ENCODE results near the gene EXOSC2. TPM values are rescaled to one million over a fixed set of nuclear protein-coding genes. Genes with fewer than 3 reads are reported as not detected.

EXOSC2 gene
- total and polyA plus RNA-seq, 2 of the 13 experiments (the other 11 are each of a cell fraction or from before 2014, with no cell fraction given), result 27.5 to 63.8 TPM

DNA sequence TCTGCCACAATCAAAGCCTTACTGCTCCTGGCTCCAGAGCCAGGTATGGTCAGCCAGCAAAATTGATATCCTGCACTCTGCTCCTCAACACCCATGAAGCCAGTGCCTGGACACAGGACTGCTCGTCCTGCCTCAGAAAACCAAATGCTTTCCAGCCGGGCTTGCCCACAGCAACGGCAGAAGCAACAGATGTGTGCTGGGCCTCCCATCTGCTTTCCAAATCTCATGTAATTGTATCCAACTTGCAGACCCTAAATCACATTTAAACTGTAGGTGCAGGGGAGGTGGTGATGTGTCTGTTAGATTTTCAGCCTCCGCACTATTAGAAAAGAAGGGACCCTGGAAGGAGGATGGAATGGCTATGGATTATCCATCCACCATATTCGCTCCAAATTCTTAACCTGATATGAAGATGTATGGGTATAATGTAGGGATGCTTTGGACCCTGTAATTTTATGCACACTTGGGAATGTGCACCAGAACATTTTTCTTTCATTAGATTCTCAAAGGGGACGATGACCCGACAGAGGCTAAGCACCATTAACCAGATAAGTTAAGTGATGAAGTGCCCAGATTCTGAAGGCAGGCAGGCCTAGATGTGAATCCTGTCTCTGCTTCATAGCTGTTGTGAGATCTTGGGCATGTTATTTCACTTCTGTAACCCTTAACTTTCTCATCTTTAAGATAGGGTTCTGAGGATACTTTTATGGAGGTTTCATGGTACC, 58.2 kb downstream of the EXOSC2 start:
- Histone ChIP-seq H3K4me2 (ENCODE audit: low read depth, low read length) (no peak overlapping the region), H3K9ac (ENCODE audit: insufficient read depth, low read depth, low read length) (no peak overlapping the region), H3K36me3 (replicated peaks in 1 of 2; ENCODE audit: control insufficient read depth in 1 of 2, insufficient read depth in 2 of 2, low read length in 2 of 2) (no peaks in the 10 kb centered on the region; a peak in 1 of 5 replicates), H3K4me1 (ENCODE audit: insufficient read depth, low read length) (no peaks in the 10 kb centered on the region), H2AFZ (ENCODE audit: low read length) (no peak overlapping the region), H3K27me3 (ENCODE audit: control insufficient read depth in 1 of 2, insufficient read depth in 2 of 2, low read length in 2 of 2) (no peaks in the 10 kb centered on the region), H3K9me3 (ENCODE audit: low read length) (no peaks in the 10 kb centered on the region), H4K20me1 (ENCODE audit: insufficient read depth, low read length) (peaks cover 4% of the 10 kb centered on the region; the same call in 1 of the 2 replicates), H3K4me3 (replicated peaks in 1 of 3; ENCODE audit: insufficient read depth in 1 of 3, low read depth in 2 of 3, low read length in 3 of 3) (no peak overlapping the region), H3K79me2 (ENCODE audit: insufficient read depth, low read length) (peaks cover 6% of the 10 kb centered on the region), H3K27ac (ENCODE audit: extremely low read length, insufficient read depth, low read length) (no peak overlapping the region)
- ATAC-seq, result no peak
- ChIA-PET CTCF (ENCODE audit: low intra/inter-chr PET ratio, low total read pairs) (no interaction called here), POLR2A (no interaction called here)
- WGBS (ENCODE audit: low lambda C conversion rate), result 92% methylated on average over 6 of the region's 7 CpGs
- no peak for DNase-seq (ENCODE audit: low spot score)
- FAIRE-seq, result no peak
- no TSS peak for BruUV-seq (replicated peaks)
- in situ Hi-C loops (cut with HindIII; ENCODE audit: extremely low pct_ligation_motif_present, low pct_unique_long_range_greater_than_20kb), result no loop called here
- intact Hi-C loops (cut with micrococcal nuclease; ENCODE audit: unreplicated experiment), result loop anchor here (5.0 kb wide), 1 partner anchor 36 kb away; no protein-coding TSS in a partner anchor
- TF ChIP-seq SALL1 (CRISPR knock-in tag; IDR thresholded peaks at IDR 0.05) (no peak), SP4 (CRISPR knock-in tag; IDR thresholded peaks at IDR 0.05) (no peak), NKX3-1 (CRISPR knock-in tag; IDR thresholded peaks at IDR 0.05) (no peak), RNF2 (conservative IDR thresholded peaks at IDR 0.05; ENCODE audit: low read depth) (no peak), ZNF446 (CRISPR knock-in tag; IDR thresholded peaks at IDR 0.05) (no peak), TCF7L2 (IDR thresholded peaks at IDR 0.05; ENCODE audit: low read depth, low read length) (no peak), HHEX (CRISPR knock-in tag; IDR thresholded peaks at IDR 0.05) (no peak), ZNF816 (CRISPR knock-in tag; IDR thresholded peaks at IDR 0.05; ENCODE audit: borderline replicate concordance) (no peak), CREM (IDR thresholded peaks at IDR 0.05) (no peak), CREM (CRISPR knock-in tag; IDR thresholded peaks at IDR 0.05) (no peak), ZNF235 (CRISPR knock-in tag; IDR thresholded peaks at IDR 0.05; ENCODE audit: borderline replicate concordance) (no peak)
- TF ChIP-seq, protein P1, sequence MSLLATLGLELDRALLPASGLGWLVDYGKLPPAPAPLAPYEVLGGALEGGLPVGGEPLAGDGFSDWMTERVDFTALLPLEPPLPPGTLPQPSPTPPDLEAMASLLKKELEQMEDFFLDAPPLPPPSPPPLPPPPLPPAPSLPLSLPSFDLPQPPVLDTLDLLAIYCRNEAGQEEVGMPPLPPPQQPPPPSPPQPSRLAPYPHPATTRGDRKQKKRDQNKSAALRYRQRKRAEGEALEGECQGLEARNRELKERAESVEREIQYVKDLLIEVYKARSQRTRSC (CRISPR knock-in tag; IDR thresholded peaks at IDR 0.05; ENCODE audit: low read depth), result no peak
- TF ChIP-seq, protein P2, sequence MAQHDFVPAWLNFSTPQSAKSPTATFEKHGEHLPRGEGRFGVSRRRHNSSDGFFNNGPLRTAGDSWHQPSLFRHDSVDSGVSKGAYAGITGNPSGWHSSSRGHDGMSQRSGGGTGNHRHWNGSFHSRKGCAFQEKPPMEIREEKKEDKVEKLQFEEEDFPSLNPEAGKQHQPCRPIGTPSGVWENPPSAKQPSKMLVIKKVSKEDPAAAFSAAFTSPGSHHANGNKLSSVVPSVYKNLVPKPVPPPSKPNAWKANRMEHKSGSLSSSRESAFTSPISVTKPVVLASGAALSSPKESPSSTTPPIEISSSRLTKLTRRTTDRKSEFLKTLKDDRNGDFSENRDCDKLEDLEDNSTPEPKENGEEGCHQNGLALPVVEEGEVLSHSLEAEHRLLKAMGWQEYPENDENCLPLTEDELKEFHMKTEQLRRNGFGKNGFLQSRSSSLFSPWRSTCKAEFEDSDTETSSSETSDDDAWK (CRISPR knock-in tag; IDR thresholded peaks at IDR 0.05), result no peak
- TF ChIP-seq, protein P3, sequence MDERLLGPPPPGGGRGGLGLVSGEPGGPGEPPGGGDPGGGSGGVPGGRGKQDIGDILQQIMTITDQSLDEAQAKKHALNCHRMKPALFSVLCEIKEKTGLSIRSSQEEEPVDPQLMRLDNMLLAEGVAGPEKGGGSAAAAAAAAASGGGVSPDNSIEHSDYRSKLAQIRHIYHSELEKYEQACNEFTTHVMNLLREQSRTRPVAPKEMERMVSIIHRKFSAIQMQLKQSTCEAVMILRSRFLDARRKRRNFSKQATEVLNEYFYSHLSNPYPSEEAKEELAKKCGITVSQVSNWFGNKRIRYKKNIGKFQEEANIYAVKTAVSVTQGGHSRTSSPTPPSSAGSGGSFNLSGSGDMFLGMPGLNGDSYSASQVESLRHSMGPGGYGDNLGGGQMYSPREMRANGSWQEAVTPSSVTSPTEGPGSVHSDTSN (CRISPR knock-in tag; IDR thresholded peaks at IDR 0.05), result no peak
- TF ChIP-seq, protein P4, sequence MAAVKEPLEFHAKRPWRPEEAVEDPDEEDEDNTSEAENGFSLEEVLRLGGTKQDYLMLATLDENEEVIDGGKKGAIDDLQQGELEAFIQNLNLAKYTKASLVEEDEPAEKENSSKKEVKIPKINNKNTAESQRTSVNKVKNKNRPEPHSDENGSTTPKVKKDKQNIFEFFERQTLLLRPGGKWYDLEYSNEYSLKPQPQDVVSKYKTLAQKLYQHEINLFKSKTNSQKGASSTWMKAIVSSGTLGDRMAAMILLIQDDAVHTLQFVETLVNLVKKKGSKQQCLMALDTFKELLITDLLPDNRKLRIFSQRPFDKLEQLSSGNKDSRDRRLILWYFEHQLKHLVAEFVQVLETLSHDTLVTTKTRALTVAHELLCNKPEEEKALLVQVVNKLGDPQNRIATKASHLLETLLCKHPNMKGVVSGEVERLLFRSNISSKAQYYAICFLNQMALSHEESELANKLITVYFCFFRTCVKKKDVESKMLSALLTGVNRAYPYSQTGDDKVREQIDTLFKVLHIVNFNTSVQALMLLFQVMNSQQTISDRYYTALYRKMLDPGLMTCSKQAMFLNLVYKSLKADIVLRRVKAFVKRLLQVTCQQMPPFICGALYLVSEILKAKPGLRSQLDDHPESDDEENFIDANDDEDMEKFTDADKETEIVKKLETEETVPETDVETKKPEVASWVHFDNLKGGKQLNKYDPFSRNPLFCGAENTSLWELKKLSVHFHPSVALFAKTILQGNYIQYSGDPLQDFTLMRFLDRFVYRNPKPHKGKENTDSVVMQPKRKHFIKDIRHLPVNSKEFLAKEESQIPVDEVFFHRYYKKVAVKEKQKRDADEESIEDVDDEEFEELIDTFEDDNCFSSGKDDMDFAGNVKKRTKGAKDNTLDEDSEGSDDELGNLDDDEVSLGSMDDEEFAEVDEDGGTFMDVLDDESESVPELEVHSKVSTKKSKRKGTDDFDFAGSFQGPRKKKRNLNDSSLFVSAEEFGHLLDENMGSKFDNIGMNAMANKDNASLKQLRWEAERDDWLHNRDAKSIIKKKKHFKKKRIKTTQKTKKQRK (IDR thresholded peaks at IDR 0.05; ENCODE audit: low read length), result no peak
- TF ChIP-seq, protein P5, sequence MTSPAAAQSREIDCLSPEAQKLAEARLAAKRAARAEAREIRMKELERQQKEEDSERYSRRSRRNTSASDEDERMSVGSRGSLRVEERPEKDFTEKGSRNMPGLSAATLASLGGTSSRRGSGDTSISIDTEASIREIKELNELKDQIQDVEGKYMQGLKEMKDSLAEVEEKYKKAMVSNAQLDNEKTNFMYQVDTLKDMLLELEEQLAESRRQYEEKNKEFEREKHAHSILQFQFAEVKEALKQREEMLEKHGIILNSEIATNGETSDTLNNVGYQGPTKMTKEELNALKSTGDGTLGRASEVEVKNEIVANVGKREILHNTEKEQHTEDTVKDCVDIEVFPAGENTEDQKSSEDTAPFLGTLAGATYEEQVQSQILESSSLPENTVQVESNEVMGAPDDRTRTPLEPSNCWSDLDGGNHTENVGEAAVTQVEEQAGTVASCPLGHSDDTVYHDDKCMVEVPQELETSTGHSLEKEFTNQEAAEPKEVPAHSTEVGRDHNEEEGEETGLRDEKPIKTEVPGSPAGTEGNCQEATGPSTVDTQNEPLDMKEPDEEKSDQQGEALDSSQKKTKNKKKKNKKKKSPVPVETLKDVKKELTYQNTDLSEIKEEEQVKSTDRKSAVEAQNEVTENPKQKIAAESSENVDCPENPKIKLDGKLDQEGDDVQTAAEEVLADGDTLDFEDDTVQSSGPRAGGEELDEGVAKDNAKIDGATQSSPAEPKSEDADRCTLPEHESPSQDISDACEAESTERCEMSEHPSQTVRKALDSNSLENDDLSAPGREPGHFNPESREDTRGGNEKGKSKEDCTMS (CRISPR knock-in tag; conservative IDR thresholded peaks at IDR 0.05), result no peak
